HL-60 (cell line): Measurements from ENCODE around the gene SSBP1.

Experiments
- TF ChIP-seq, protein P1 (sequence below): IDR thresholded peaks from one replicate; pipeline ENCODE4 v1.5.1; 2011; ENCODE audit warnings: low read length, control low read depth, inconsistent platforms; ENCODE audit not compliant: insufficient read depth
- TF ChIP-seq, protein P2 (sequence below): IDR thresholded peaks from 2 replicates; pipeline ENCODE4 v1.6.1; 2012; ENCODE audit warnings: low read depth; ENCODE audit not compliant: insufficient replicate concordance

- TF ChIP-seq, protein P1, sequence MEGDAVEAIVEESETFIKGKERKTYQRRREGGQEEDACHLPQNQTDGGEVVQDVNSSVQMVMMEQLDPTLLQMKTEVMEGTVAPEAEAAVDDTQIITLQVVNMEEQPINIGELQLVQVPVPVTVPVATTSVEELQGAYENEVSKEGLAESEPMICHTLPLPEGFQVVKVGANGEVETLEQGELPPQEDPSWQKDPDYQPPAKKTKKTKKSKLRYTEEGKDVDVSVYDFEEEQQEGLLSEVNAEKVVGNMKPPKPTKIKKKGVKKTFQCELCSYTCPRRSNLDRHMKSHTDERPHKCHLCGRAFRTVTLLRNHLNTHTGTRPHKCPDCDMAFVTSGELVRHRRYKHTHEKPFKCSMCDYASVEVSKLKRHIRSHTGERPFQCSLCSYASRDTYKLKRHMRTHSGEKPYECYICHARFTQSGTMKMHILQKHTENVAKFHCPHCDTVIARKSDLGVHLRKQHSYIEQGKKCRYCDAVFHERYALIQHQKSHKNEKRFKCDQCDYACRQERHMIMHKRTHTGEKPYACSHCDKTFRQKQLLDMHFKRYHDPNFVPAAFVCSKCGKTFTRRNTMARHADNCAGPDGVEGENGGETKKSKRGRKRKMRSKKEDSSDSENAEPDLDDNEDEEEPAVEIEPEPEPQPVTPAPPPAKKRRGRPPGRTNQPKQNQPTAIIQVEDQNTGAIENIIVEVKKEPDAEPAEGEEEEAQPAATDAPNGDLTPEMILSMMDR: no peak
- TF ChIP-seq, protein P2, sequence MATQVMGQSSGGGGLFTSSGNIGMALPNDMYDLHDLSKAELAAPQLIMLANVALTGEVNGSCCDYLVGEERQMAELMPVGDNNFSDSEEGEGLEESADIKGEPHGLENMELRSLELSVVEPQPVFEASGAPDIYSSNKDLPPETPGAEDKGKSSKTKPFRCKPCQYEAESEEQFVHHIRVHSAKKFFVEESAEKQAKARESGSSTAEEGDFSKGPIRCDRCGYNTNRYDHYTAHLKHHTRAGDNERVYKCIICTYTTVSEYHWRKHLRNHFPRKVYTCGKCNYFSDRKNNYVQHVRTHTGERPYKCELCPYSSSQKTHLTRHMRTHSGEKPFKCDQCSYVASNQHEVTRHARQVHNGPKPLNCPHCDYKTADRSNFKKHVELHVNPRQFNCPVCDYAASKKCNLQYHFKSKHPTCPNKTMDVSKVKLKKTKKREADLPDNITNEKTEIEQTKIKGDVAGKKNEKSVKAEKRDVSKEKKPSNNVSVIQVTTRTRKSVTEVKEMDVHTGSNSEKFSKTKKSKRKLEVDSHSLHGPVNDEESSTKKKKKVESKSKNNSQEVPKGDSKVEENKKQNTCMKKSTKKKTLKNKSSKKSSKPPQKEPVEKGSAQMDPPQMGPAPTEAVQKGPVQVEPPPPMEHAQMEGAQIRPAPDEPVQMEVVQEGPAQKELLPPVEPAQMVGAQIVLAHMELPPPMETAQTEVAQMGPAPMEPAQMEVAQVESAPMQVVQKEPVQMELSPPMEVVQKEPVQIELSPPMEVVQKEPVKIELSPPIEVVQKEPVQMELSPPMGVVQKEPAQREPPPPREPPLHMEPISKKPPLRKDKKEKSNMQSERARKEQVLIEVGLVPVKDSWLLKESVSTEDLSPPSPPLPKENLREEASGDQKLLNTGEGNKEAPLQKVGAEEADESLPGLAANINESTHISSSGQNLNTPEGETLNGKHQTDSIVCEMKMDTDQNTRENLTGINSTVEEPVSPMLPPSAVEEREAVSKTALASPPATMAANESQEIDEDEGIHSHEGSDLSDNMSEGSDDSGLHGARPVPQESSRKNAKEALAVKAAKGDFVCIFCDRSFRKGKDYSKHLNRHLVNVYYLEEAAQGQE: no peak
Measured at GRCh38 chr7:141744131-141744530, 6.0 kb downstream of the SSBP1 start.
